HG02938 (cell line): Measurements from ENCODE around the gene BAHCC1.

Experiments
- ATAC-seq: cut with Tn5 transposase; IDR thresholded peaks from one replicate; pipeline ENCODE4 v1.9.1; 2021; ENCODE audit warnings: mild to moderate bottlenecking, moderate library complexity; ENCODE audit not compliant: unreplicated experiment

BAHCC1 gene

DNA sequence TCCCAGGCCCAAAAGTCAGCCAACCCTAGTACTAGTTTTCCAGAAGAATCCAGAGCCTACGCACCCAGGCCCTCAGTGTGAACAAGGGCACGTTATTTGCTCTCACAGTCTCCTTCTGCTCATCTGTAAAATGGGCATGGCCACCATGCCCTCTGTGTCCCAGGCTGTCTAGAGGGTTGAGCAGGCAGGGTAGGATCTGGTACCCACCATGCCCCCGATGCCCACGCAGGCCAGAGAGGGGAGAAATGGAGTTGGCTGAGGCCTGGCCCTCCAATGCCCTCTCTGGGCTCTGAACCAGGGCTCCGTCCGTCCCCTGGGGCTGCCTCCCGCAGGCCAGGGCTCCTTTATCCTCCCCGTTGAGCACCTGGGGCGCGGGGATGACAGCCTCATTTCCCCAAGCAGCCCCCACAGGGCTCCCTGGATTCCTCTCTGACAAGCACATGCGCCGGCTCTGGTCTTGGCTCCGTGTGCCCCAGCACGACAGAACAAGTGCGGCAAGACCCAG, 9.1 kb upstream of the BAHCC1 start:
- no peak for ATAC-seq

GRCh38 chr17:81386646-81387099, 8.6 kb upstream of the BAHCC1 start:
- no peak for ATAC-seq

- no peak for ATAC-seq
Observed at GRCh38 chr17:81387100-81388090, 7.9 kb upstream of the BAHCC1 start.

- no peak for ATAC-seq
Observed at GRCh38 chr17:81388091-81388611, 7.1 kb upstream of the BAHCC1 start.

DNA sequence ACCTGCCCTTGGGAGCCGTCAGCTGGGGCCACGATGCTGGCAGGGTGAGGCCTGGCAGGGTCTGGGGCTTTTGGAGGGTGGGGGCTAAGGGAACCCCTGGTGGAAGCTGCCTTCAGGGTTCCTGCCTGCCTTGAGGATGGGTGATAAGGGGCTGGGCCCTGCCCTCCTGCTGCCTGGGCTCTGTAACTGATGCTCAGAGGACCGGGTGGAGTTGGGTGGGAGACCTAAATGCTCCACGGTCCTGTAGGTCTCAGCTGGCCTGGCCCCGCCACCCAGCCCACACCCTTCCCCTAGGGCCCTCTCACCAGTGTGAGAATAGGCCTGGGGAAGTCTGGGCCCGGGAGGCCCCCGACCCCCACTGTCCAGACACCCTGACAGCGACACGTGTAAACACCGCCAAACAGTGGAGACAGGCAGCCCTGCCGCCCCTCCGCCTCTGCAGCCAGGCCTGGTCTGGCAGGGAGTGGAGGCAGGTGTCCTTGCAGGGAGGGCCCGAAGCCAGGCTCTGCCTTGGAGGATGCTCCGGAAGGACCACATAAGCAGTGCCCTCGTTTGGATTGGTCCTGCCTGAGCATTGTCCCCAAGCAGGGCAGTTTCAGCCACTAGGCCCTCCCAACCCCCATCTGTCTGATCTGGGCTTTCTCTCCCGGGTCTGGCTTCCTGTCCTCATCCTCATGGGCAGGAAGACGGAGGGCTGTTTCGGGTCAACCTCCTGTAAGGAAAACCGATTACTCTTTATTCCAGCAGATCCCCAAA, 6.5 kb upstream of the BAHCC1 start:
- ATAC-seq = no peak

GRCh38 chr17:81389585-81389984, 5.7 kb upstream of the BAHCC1 start:
- ATAC-seq = no peak

DNA sequence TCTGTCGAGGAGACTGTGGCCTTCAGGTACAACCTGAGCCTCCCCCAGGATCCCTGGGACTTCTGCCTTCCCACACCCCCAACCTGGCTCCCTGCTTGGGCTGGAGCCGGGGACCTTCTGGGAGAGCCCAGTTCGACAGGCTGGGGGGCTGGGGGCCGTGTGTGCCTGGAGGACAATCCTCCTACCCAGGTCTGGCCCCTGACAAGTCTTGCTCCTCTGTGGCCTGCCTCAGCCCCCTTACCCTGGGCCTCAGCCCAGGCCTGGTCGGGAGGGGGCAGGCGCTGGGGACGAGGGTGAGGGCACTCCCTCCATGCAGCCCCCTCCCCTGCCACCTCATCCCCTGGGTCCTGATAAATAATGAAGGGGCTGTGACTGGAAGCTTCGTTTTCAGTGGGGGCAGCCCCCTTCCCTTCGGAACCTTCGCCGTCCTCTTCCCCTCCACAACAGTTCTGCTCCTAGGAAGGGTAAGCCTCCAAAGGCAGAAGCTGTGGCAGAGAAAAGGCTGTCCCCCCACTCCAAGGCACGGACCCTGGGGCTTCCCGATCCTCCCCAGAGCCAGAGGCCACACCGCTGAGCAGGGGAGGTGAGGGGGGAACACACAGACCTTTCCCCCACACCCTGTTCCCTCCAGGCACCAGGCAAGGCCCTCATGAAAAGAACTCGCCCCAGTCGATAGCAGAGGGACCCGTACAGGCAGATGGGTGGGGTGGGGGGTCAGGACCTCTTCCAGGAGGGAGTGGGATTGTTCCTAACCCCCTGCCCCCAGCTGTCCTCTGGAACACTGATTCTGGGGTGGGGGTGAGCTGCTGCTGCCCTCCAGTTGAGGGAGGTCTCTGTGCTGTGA, 5.0 kb upstream of the BAHCC1 start:
- ATAC-seq = no peak

DNA sequence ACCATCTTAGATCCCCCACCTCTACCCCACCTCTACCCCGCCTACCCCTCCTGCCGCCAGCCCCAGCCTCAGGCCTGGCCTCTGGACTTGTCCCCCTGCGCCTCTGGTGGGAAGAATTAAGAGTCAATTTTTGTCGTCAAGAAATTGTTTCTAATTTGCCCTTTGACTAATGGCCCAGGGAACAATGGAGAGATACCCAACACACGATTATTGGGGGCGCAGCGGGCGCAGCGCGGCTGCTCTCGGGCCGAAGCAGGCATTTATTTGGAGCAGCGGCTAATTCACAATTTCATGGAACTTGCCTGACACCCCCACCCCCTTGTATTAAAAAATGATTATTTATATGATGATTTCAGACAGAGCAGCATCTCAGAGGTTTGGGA, 4.4 kb upstream of the BAHCC1 start:
- no peak for ATAC-seq

DNA sequence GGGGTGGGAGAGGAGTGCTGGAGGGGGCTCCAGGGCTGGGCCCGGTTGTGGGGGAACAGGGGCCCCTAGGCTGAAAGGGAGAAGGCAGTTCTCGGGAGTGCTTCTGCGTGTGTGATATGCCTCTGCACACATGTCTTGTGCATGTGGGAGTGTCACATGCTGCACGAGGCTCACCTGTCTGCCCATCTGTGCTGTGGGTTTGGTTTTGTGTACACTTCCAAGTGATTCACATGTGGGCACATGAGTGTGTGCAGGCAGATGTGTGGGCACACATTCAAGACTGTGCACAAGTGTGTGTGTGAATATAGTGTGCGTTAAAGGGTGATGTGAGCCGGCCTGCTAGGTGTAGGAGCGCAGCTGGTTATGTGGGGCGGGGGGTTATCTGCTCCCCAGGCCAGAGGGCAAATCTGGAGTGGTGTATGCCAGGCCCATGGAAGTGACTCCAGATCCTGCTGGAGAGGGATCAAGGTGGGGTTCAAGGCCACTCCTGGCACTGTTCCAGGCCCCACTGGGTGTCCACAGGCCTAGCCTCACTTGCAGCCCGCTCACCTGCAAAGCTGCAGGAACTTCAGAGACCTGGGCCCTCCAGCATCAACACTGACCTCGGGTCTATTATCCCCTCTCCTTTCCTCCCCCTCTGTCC, 3.8 kb upstream of the BAHCC1 start:
- no peak for ATAC-seq

GRCh38 chr17:81391936-81392908, 3.0 kb upstream of the BAHCC1 start:
- ATAC-seq = no peak

- no peak for ATAC-seq
Observed at GRCh38 chr17:81392909-81393654, 2.2 kb upstream of the BAHCC1 start.

DNA sequence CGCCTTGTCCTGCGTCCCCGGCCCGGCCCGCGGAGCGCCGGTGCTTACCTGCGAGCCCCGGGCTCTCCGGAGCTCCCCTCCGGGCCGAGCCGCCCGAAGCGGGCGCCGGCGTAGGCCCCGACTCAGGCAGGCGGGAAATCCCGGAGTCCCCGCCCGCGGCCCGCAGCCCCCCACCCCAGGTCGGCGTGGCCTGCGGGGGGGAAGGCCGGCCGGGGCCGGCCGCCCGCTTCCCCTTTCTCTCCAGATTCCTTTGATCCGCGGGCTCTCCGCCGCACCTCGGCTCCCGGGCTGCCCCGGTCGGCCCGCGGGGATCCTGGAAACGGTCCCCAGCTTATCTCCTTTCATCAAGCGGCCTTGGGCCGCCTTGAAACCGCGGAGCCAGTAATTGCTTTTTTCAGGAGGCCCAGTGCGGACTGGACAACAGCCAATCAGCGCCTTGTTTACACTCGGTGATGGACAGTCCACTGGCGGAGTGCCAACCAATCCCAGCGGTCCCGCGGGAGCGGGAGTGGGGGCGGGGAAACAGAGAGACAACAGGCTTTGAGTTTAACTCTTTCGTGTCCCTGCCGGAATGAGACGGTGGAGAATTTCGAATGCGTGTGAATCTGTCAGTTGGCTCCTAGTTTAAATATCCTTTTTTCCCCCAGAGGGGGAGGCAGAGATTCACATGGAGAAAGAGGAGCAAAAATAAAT, 1.4 kb upstream of the BAHCC1 start:
- ATAC-seq = no peak

GRCh38 chr17:81394377-81394920, 808 bp upstream of the BAHCC1 start:
- ATAC-seq = no peak

GRCh38 chr17:81395600-81396277, 482 bp downstream of the BAHCC1 start:
- no peak for ATAC-seq

DNA sequence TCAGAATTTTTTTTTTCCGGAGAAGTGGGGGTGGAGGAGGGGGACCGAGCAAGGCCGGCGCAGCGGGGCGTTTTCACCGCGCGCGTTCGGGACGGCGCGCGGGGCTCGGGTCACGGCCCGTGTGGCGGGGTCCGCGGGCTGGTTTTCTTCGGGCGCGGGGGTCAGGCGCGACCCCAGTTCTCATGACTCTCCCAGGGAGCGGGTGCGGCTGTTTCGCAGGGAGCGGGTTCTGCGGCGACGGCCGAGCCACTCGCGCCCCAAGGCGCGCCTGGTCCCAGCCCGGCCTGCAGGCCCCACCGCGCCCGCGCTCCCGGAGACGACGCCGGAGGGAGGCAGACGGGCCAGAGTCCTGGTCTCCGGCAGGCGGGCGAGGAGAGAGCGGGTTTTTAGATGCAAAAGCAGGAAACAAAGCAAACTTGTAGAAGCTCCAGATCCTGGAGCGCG, 1.0 kb downstream of the BAHCC1 start:
- ATAC-seq = no peak

DNA sequence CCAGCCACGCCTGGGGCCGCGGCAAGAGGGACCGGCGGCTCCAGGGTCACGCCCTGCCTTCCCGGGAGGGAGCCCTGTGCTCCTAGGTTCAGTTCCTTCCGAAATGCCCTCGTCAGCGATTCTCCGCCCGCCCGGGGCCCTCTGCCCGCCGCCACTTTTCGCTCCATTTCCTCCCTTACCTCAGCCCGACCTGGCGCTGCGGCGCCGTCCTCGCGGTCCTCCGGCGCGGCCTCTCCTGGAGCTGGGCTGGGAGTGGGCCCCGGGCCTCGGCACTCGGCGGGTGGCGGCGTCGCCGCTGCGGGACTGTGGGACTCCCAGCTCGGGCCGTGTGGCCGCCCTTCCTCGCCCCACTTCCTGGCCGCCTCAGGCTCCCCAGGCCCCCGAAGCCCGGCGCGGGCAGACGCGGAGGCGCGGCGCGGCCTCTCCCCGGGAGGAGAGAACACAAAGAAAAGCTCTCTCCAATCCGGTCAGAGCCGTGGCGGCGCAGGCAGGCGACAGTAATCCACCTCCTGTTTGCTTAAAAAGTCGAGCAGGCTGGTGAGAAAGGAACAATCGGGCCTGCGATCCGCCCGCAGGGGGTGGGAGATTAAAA, 1.6 kb downstream of the BAHCC1 start:
- no peak for ATAC-seq
